Natural killer cell (primary cell): Measurements from ENCODE around the gene GALNT10. TPM values are rescaled to one million over a fixed set of nuclear protein-coding genes. Genes with fewer than 3 reads are reported as not detected.

Experiments used
- ATAC-seq, 3 donors: fragments of 150-1000 bp in 2 of 3; fragments of 200-7000 bp in 1 of 3; cut with Tn5 transposase; 1 replicate in 1 of 3; 2 replicates in 2 of 3; pipeline ENCODE4 v1.10.0; 2021; ENCODE audit warnings: mild to moderate bottlenecking in 2 of 3, moderate library complexity in 2 of 3
- DNase-seq, 2 donors: peaks; one replicate each; pipeline versions ENCODE4 v3.0.0 to v3.0.0-alpha.2; 2013 to 2021; ENCODE audit warnings: mixed read lengths in 1 of 2
- H3K27ac ChIP-seq: one replicate; pipeline ENCODE4 v1.5.1; 2013; ENCODE audit warnings: mild to moderate bottlenecking, low read length
- H3K27me3 ChIP-seq: one replicate; pipeline ENCODE4 v1.6.1; 2013; ENCODE audit warnings: low read length; ENCODE audit not compliant: control insufficient read depth, insufficient read depth
- H3K36me3 ChIP-seq: one replicate; pipeline ENCODE4 v1.6.1; 2013; ENCODE audit warnings: low read length; ENCODE audit not compliant: control insufficient read depth, insufficient read depth
- H3K4me1 ChIP-seq: one replicate; pipeline ENCODE4 v1.6.1; 2013; ENCODE audit warnings: low read length; ENCODE audit not compliant: control insufficient read depth, insufficient read depth
- H3K4me3 ChIP-seq: one replicate; pipeline ENCODE4 v1.5.1; 2013; ENCODE audit warnings: low read length
- H3K9me3 ChIP-seq: one replicate; pipeline ENCODE4 v1.6.1; 2013; ENCODE audit warnings: low read length; ENCODE audit not compliant: control insufficient read depth, insufficient read depth
- H3K27ac Mint-ChIP-seq, 2 donors: one replicate each; pipeline ENCODE4 v1.8.0; 2022; ENCODE audit warnings: mild to moderate bottlenecking in 2 of 2, mixed read lengths in 2 of 2, moderate library complexity in 1 of 2
- H3K27me3 Mint-ChIP-seq, 2 donors: one replicate each; pipeline ENCODE4 v1.8.0; 2022; ENCODE audit warnings: low read depth in 2 of 2, mixed read lengths in 2 of 2
- H3K36me3 Mint-ChIP-seq: one replicate; pipeline ENCODE4 v1.8.0; 2022; ENCODE audit warnings: mixed read lengths
- H3K4me1 Mint-ChIP-seq, 2 donors: one replicate each; pipeline ENCODE4 v1.8.0; 2022; ENCODE audit warnings: mixed read lengths in 2 of 2
- H3K4me3 Mint-ChIP-seq: one replicate; pipeline ENCODE4 v1.8.0; 2022; ENCODE audit warnings: mild to moderate bottlenecking, moderate library complexity, mixed read lengths
- H3K9me3 Mint-ChIP-seq, 2 donors: one replicate each; pipeline ENCODE4 v1.8.0; 2022; ENCODE audit warnings: mixed read lengths in 2 of 2
- CTCF ChIP-seq: fragments of 200-600 bp; IDR thresholded peaks from one replicate; pipeline ENCODE4 v1.8.0; 2022; ENCODE audit warnings: antibody characterized with exemption
- WGBS: methylation state at CpG from one replicate; pipeline ENCODE4 v1.1.7; 2013; ENCODE audit warnings: missing lambda C conversion rate; ENCODE audit not compliant: insufficient coverage; 5-methylcytosine and 5-hydroxymethylcytosine counted together
- intact Hi-C: fragments of 100-400 bp; cut with micrococcal nuclease; formaldehyde crosslinking; loops from one replicate; pipeline ENCODE4 v1.14.2; 2022
- total RNA-seq, 4 donors: library from RNA; stranded (reverse); fragments of 120-200 nt in 1 of 4; gene quantifications; one replicate each; pipeline versions ENCODE4 v1.2.3 to v1.2.4, GENCODE V29; 2013 to 2022

The GALNT10 gene
- total RNA-seq, 3 donors from 2014 or later (not counting 1 experiment from before 2014, with no cell fraction given) = 77.0 to 92.6 (median 77.6) TPM

- intact Hi-C loops = loop anchor here (5.0 to 10.0 kb wide), 3 partner anchors 38 to 246 kb away; partner anchors contain the start of gene SAP30L
- peak overlapping the region; percentile 86 to 99 for H3K27ac Mint-ChIP-seq
Measured at GRCh38 chr5:154199263-154199662, 8.7 kb downstream of the GALNT10 start.

GRCh38 chr5:154199671-154200220, 9.2 kb downstream of the GALNT10 start:
- Histone ChIP-seq H3K27me3 (no peaks in the 10 kb centered on the region), H3K36me3 (peaks cover 9% of the 10 kb centered on the region), H3K27ac (peak overlapping the region; percentile 76), H3K9me3 (no peaks in the 10 kb centered on the region), H3K4me3 (no peak overlapping the region), H3K4me1 (peaks cover 58% of the 10 kb centered on the region)
- WGBS = 87% methylated on average over 7 of the region's 7 CpGs
- peaks cover 5% of the 10 kb centered on the region for H3K36me3 Mint-ChIP-seq
- TF ChIP-seq CTCF = no peak
- H3K4me3 Mint-ChIP-seq = no peak overlapping the region
- no peaks in the 10 kb centered on the region for H3K27me3 Mint-ChIP-seq
- no peaks in the 10 kb centered on the region for H3K9me3 Mint-ChIP-seq
- peak overlapping the region; percentile 86 to 99 for H3K27ac Mint-ChIP-seq
- no peak for DNase-seq
- no peak for ATAC-seq
- intact Hi-C loops = loop anchor here (5.0 to 10.0 kb wide), 3 partner anchors 38 to 245 kb away; partner anchors contain the start of gene SAP30L
- peaks cover 74 to 78% of the 10 kb centered on the region in 2 donors for H3K4me1 Mint-ChIP-seq

More at GRCh38 chr5:154199263-154199662, 8.7 kb downstream of the GALNT10 start:
- Histone ChIP-seq H3K36me3 (peaks cover 8% of the 10 kb centered on the region), H3K9me3 (no peaks in the 10 kb centered on the region), H3K4me3 (no peak overlapping the region), H3K4me1 (peaks cover 58% of the 10 kb centered on the region), H3K27ac (peak overlapping the region; percentile 76), H3K27me3 (no peaks in the 10 kb centered on the region)
- DNase-seq (no peak), ATAC-seq (no peak)
- Mint-ChIP-seq H3K27me3 (no peaks in the 10 kb centered on the region), H3K9me3 (no peaks in the 10 kb centered on the region), H3K4me3 (peak overlapping the region; percentile 78), H3K36me3 (peaks cover 5% of the 10 kb centered on the region), H3K4me1 (peaks cover 73 to 78% of the 10 kb centered on the region in 2 donors)
- 88% methylated on average over 4 of the region's 4 CpGs for WGBS
- no peak for TF ChIP-seq CTCF

DNA sequence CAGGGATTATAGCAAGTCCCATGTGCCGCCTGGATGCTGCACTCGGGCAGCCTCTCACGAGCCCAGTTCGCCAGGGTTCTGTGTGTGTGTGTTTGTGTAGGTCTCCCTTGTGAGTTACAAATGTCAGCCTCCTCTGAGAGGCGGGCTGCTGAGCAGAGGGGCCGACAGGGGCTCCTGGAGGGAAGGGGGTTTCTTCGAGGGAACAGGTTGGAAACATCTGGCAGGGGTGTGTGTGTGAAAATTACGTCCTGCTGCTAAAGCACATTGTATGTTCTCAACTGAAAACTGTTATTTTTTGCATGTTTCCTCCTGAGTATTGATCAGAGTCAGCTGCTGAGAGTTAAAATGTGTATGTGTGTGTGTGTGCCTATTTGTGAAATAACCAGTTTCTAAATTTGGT, 9.7 kb downstream of the GALNT10 start:
- no peak for TF ChIP-seq CTCF
- H3K36me3 ChIP-seq = peaks cover 9% of the 10 kb centered on the region
- ATAC-seq (no peak), DNase-seq (no peak)
- no peak overlapping the region for H3K27ac ChIP-seq
- Mint-ChIP-seq H3K27me3 (no peaks in the 10 kb centered on the region), H3K9me3 (no peaks in the 10 kb centered on the region), H3K27ac (peak overlapping the region; percentile 86 to 99), H3K4me1 (peaks cover 75 to 80% of the 10 kb centered on the region in 2 donors), H3K36me3 (peaks cover 3% of the 10 kb centered on the region), H3K4me3 (no peak overlapping the region)
- peaks cover 58% of the 10 kb centered on the region for H3K4me1 ChIP-seq
- H3K27me3 ChIP-seq = no peaks in the 10 kb centered on the region
- H3K9me3 ChIP-seq = no peaks in the 10 kb centered on the region
- 84% methylated on average over 8 of the region's 8 CpGs for WGBS
- H3K4me3 ChIP-seq = no peak overlapping the region
- intact Hi-C loops = no loop called here
